Superior temporal gyrus (tissue), 1 donor: ENCODE data around the gene KIF13A.
"Not testable (repeated sequence)": the region's sequence is repeated elsewhere in the genome, so short reads cannot be mapped to it uniquely, and the experiment has no call there.

Source experiments
- DNase-seq: peaks from one replicate; pipeline ENCODE4 v3.0.0-alpha.2; 2016; ENCODE audit errors: extremely low spot score

KIF13A gene

DNA sequence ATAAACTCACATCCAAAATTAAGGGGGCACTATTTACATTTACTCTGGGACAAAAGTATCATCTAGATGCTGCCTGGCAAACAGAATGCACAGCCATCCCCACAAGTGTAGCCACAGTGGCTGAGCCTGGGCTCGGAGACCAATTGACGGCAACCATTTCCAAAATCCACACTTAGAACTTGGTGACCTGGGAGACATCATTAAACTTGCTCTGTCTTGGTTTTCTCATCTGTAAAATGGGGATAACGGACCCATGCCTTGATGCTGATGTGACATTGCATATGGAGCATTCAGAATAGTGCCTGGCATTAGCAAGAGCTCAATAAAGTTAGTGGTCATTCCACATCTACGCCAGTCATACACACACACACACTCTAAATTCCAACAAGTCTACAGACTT is 140.7 kb downstream of the KIF13A start:
- no peak for DNase-seq

DNA sequence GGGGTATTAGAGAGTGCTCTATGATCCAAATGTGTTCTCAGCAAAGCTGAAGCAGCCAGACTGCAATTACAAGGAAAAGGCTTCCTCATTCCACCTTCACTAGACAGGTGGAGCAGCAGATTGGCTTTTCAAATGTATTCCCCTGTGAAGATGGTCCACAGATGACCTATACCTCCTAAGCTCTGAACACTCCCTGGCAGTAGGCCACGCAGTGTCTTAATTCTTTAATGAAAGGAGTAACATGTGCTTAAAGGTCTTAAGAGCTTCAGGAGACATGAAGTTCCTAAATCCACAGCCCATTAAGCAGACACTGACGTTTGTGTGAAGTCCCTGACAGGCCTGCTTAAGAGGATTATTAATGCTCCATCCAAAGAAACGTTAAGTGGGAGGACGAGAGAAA is 141.8 kb downstream of the KIF13A start:
- no peak for DNase-seq

DNA sequence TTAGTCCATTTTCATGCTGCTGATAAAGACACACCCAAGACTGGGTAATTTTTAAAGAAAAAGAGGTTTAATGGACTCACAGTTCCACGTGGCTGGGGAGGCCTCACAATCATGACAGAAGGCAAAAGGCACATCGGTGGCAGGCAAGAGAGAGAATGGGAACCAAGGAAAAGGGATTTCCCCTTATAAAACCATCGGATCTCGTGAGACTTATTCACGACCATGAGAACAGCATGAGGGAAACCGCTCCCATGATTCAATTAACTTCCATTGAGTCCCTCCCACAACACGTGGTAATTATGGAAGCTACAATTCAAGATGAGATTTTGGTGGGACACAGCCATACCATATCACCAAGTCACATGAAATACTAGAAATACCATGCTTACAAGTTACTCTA is 142.5 kb downstream of the KIF13A start:
- not testable (repeated sequence) for DNase-seq

DNA sequence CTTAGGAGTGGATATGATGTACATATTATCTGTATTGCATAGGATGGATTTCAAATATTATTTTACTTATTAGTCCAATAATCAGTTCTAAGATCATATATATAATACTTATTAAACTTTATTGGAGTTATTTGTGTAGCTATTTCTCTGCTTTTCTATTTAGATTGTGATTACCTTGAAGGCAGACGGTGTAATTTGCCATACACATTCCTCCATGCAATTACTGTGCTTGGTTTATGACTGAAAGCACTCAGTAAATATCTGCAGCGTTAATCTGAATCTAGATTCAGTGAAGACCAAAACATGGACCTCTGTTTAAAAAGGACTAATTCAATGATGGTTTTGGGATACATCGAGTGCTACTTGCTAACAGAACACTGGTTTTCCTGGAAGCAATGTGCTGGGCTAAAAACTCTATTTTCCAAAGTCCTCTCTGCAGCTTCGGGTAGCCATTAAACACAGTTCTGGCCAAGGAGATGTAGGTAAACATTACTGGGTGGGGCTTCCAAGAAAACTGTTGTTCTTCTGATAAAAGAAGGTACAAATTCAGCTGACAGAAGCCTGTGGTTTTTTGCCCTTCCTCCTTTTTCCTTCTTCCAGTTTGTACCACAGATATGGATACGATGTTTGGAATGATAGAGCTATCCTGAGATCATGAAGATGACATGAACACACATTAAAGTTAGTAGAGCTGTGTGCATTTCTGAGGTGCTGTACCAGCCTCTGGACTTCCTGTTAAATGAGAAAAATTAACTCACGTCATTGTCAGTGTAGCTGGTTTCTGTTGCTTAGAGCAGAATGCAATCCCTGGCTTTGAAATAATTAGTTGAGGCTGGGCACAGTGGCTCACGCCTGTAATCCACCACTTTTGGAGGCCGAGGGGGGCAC is 144.3 kb downstream of the KIF13A start:
- DNase-seq, result no peak

DNA sequence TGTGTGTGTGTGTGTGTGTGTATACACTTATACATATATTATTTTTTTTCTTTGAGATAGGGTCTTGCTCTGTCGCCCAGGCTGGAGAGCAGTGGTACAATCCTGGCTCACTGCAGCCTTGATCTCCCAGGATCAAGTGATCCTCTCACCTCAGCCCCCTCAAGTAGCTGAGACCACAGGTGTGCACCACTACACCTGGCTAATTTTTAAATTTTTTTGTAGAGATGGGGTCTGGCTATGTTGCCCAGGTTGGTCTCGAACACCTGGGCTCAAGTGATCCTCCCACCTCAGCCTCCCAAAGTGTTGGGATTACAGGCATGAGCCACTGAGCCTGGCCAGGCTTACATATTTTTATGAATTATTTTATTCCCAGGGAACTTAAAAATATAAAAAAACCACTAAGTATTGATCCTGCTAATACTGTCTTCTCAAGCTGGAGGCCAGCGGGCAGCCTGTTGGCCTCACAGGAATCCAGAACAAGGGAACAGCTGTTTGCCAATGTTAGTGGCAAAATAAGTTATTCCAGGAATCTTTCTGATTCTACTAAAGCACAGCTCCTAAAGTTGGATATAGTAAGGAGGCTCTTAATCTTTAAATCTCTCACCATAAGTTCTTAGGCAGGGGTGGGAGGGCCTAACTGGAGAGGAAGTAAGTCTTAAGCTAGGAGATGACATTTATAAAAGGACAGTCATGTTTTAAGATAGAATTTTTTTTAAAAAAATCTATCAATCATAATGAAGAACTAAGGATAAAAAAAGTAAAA is 145.2 kb downstream of the KIF13A start:
- DNase-seq, result no peak

DNA sequence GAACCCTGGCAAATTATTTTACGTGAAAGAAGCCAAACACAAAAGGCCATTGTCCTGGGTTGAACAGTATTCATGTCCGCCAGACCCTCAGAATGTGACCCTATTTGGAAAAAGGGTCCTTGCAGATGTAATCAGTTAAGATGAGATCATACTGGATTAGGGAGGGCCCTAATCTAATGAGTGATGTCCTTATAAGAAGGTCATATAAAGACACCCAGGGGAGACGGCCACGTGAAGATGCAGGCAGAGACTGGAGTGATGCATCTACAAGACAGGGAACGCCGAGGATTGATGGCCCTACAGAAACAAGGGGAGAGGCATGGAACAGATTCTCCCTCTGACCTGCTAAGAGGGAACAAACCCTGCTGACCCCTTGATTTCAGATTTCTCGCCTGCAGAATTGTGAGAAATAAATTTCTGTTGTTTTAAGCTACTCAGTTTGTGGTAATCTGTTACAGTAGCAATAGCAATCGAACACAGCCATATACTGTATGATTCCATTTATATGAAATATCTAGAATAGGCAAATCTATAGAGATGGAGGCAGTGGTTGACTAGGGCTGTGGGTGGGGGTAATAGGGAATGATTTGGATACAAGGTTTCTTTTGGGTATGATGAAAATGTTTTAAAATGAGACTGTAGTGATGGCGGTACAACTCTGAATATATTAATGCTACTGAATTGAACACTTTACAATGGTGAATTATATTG is 147.8 kb downstream of the KIF13A start:
- no peak for DNase-seq

DNA sequence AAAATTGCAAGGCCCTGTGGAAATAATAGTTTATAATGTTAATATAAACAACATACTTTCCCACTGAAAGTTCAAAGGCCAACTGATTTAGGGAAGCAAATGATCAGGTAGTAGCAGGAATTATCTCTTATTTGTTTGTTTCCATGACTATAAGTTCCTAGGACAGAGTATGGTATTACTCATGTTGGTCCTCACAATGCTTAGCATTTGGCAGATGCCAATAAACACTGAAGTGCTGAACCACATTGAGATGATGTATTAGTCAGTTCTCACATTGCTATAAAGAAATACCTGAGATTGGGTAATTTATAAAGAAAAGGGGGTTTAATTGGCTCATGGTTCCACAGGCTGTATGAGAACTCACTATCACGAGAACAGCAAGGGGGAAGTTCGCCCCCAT is 151.1 kb downstream of the KIF13A start:
- DNase-seq, result no peak

DNA sequence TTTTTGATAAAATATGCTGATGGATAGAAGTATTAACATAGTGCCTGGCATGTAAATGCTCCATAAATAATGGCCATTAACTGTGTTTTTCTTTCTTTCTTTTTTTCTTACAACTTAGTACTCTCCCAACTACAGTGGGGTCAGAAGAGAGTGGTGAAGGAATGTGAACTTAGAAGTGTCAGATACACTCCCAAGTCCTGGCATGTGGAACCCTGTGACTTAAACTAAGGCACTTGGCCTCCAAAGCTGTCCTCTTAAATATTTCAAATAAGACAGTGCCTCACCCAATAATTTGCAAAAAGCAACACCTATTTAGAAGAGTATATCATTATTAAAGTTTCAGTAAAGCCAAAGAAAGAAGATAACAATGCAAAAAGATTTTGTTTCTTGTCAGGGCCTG is 151.7 kb downstream of the KIF13A start:
- no peak for DNase-seq

DNA sequence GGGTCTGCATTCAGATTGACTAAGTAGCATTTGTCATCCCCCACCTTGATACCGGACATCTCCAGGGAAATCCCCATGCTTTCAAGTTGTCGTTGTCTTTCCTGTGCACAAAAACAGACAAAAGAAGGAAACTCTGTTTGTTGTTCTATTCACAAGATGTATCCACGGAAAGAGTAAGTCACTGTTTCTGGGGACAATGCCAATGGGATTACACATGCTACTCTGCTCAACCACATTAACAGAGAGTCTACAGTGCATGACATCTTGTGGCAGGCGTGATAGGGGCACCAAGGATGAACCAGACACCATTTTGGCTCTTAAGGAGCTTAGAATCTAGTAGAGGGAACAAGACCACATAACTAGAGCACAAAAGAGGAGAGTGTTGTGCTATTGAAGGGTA is 156.3 kb downstream of the KIF13A start:
- peak; percentile 78 for DNase-seq

DNA sequence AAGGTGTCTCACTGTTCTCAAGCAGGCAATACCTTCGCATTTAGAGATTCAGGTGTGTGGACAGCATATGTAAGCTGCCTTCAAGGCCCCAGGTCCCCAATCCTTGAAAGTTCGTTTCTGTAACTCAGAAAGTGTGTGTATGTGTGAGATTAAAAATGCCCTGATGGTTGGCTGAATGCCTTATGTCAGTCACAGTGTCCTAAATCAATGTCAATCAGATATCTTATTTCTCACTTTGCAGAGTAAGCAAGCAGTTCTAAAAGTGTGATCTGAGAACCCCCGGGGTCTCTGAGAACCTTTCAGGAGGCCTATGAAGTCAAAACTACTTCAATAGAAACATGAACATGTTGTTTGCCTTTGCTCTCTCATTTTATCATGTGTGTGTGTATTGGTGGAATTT is 157.5 kb downstream of the KIF13A start:
- DNase-seq, result no peak

DNA sequence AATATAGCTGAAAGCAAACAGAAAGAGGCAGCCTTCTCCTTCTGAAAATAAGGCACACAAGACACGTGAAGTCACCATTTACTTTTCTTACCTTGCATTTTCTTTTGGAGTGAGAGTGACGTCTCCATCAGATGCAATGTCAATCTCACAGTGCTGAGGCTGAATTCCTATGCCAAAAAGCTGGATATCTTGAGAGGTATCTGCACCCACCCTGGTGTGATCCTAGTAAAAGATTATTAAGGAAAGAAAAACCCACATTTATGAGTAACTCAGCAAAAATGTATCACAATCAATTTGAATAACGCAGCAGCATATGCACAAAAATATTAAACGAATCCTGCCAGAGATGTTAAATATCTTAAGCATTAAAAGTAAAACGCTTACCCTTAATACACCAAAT is 159.3 kb downstream of the KIF13A start:
- no peak for DNase-seq

DNA sequence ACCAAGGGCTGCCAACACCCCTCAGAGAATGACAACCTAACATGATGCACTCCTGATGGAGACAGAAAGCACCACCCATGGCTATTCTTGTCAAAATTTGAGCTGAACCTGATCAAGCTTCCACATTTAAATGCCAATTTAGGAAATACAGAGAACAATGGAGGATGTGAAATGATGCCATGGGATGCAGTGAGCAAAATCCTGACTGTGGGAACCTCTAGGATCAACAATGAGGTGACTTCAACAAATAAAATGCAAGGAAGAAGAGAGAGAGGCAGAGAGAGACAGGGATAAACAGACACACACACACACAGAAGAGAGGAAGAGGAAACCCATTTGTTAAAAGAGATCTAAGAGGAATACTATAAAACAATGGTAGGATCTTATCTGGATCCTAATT is 161.1 kb downstream of the KIF13A start:
- DNase-seq, result no peak

DNA sequence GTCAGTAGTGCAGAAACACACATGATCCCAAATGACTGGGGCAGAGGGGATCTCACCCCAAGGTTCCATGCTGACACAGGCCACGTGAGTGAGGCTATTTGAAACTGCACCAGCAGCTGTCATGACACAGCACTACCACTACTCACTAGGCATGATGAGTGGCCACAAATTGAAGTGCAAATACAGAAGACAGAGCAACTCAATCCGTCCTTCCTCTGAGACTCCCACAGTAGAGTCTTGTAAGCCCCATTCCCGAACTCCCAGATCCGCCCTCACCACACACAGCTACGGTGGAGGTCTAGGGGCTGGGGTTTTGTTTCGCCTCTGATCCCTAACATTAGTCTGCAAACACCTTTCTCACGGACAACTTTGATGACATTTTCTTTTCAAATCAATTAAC is 167.4 kb downstream of the KIF13A start:
- peak; percentile 56 for DNase-seq

DNA sequence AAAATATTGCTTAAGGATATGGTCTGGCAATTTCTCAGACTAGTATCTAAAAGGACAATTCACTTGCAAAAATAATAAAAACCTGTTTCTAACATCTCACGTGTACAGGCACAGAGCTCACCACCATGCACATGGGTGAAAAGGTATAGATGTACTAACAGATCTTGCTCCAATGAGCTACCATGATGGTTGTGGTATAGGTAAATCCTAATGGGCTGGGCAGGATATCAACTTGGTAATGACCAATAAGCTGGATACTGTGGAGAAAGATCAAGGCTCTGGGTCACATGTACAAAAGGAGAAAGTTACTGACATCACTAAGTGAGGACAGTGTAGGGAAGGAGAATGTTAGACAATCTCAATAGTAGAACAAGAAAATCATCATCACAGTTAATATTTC is 169.7 kb downstream of the KIF13A start:
- no peak for DNase-seq

DNA sequence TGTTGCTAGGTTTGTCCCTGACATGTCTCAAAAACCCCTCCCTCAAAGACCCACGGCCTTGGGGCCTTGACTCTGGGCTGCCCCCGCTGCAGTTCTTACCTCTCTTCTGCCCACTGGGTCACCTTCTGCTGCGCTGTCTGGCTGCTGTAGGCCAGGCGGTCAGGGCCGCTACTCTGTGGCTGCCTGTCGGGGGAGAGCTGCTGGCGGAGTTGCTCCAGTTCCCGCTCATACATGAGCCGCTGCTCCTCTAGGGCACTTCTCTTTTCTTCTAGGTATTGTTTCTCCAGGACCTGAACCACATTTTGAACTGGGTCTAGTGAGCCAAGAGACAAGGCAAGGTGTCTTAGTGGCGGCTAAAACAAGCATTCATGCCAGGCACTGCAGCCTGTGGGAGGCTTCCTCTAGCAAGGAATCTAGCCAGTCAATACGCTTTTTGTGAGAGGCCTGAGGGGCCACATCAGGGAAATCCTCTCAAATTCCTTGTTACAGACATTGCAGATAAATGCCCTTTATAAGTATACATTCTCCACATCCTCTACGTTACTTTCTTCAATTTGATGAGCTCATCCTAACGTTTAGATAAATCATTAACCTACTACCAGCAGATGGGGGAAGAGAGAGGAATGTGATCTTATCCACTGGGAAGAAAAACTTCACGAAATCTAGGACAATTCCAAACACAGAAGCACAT is 170.4 kb downstream of the KIF13A start:
- DNase-seq, result no peak

DNA sequence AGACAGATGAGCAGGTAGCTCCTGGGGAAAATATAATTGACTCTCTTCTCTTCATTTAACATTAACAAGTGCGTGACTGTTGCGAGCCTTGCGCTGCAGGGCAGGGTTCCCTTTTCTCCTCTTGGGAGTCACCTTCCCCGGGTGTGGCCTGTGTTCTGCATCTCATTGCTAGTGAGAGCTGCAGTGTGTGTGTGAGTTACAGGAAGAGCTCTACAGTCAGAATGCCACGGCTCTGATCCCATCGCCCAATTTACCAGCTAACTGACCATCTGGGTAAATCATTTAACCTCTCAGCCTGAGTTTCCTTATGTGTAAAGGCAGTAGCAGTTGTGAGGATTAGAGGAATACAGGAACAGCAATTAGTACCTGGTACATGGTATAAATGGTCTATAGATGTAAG is 173.9 kb downstream of the KIF13A start:
- no peak for DNase-seq

DNA sequence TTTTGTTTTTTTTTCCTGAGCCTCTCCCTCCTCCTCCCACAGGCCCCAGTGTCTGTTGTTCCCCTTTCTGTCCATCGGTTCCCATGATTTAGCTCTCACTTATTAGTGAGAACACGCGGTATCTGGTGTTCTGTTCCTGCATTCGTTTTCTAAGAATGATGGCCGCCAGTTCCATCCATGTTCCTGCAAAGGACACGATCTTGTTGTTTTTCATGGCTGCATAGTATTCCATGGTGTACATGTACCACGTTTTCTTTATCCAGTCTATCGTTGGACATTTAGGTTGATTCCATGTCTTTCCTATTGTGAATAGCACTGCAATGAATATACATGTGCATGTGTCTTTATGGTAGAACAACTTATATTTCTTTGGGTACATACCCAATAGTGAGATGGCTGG is 175.1 kb downstream of the KIF13A start:
- DNase-seq, result no peak

DNA sequence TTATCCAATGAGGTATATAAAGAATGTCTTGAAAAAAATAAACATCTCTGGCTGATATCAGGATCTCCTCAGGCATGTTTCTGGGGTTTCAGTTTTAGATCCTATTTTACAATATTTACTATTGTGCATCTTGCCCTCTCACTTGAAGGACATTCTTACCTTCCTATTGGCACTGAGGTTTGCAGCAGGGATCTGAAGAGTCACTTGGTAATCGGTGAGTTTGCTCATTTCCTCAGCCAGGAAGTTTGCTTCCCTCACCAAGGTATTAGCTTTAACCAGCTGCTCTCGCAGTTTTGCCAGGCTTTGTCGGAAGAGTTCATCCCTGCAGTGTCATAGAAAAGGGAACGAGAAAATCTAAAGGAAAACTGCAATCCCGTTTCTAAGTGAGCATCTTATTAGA is 178.8 kb downstream of the KIF13A start:
- DNase-seq, result no peak

DNA sequence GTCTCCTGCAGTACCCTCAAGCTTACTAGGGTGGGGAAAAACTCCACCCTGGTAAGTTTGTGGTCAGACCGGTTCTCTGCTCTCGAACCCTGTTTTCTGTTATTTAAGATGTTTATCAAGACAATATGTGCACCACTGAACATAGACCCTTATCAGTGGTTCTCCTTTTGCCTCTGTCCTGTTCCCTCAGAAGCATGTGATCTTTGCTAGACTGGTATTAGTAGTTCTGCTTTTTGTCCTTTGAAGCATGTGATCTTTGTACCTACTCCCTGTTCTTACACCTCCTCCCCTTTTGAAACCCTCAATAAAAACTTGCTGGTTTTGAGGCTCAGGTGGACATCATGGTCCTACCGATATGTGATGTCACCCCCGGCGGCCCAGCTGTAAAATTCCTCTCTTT is 180.0 kb downstream of the KIF13A start:
- not testable (repeated sequence) for DNase-seq

DNA sequence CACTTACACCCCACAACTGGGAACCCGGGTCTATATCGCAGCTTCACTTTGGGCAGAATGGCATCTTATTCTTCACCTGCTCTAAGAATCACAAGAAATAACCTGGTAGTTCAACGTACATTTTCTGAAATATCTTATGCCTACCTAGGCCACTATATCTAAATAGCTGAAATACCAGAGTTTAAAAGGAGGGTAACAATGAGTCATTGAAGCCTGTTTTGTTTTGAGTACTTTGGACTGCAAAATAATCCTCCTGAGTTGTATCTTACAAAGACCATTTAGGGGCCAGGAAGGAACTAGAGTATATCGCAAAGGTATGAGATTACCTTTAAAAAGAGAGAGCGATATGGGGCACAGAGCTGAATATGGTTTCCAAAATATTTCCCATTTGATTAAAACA is 184.0 kb downstream of the KIF13A start:
- no peak for DNase-seq

DNA sequence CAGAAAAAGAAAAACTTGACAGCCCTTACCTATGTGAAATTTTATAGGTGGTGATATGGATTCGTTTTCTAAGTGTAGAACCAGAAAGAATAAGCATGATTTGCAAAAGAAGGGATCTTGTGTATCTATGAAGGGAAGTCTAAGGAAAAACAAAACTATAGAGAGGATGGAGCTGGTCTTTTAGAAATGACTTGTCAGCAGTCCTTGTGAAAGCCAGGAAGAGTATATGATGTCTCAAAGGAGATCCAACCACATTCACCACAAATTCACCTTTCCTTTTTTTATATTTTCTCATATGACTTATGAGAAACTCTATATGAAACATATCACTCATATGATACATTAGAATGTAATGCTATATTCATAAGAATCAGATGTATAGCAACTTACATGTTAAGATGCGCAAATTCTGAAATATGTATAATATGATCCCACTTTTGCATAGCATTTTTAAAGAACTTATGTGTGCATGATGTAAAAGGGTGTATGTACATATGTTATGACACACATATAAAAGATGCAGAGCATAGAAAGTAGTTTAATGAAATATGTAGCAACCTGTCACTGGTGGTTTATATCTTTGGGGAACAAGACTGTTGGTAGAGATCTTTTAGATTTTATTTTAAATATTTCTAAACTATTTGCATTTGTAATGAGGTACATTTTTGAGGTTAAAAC is 188.8 kb downstream of the KIF13A start:
- DNase-seq, result no peak
